Activated naive CD4-positive, alpha-beta T cell treated with anti-CD3 and anti-CD28 coated beads, Interleukin-2, amount 50 U/mL, for 16 hours (primary cell): Measurements from ENCODE around the gene EPB41L2.

ENCODE experiments used
- DNase-seq: peaks from one replicate; pipeline ENCODE4 v3.0.0-alpha.2; 2020

Gene EPB41L2

DNA sequence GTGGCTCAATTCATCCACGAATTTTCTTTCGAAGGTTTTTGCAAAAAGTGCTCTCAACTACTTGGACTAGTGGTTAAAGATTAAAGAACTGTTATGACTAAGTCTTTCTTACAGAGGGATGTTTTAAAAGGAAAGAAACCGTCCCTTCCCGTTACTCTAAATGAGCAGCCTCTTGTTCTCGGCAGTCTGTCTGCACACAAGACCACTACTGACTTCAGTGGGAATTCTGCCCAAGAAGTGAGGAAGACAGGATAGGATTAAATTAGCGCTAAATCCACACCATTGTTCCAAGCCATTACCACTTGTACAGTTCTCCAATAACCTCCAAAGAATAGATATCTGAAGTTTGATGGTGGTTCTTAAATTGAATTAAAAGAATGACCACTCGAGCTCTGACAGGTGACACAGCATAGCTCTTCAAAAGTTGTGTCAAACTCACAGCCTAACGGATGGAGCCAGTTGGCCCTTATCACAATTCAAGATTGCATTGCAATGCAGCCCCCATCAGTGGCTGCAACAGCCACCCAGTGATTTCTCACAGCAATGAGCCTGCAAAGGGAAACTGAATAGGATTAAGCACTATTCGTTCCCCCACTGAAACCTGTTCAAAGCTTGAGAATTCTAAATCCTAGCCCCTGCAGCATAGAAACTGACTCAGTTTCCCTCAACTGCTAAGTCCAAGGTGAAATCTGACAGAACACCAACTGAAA, 1.8 kb downstream of the EPB41L2 start:
- no peak for DNase-seq

DNA sequence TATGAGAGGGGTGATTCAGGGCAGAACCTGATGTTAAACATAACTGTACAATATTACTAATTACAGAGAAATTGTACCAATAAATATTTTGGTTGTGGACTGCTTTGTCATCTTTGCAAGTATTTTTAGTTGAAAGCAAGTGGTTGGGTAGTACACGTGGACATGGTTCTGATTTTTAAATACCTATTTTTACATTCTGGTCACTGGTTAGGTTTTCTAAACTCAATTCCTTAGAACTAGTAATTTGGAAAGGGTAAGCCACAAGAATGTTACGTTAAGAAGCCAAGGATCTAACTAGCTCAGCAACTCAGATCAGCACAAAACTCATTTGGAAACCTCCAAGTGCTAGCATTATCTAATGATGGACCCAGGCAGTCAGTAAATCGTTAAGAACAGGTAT, 2.7 kb downstream of the EPB41L2 start:
- DNase-seq, result no peak

DNA sequence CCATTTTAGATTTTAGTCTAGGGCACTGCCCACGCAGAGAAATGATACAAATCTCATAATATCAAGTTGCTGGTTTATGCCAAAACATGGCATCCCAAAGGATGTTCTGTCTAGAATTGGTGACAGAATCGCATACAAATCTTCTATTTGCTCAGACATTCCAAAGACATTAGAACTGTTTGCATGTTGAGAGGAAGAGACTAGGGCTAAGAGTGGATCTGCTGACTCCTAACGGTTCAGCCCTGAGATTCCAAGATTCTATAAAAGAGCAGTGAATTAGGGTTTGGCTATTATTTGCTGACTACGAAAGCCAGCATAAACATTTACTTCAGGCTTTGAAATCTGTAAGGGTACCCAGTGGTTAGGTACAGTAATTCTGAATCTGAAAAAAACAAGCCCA, 3.6 kb downstream of the EPB41L2 start:
- no peak for DNase-seq

- DNase-seq, result no peak
These were observed 4.8 kb downstream of the EPB41L2 start for GRCh38 chr6:131058236-131058635.

DNA sequence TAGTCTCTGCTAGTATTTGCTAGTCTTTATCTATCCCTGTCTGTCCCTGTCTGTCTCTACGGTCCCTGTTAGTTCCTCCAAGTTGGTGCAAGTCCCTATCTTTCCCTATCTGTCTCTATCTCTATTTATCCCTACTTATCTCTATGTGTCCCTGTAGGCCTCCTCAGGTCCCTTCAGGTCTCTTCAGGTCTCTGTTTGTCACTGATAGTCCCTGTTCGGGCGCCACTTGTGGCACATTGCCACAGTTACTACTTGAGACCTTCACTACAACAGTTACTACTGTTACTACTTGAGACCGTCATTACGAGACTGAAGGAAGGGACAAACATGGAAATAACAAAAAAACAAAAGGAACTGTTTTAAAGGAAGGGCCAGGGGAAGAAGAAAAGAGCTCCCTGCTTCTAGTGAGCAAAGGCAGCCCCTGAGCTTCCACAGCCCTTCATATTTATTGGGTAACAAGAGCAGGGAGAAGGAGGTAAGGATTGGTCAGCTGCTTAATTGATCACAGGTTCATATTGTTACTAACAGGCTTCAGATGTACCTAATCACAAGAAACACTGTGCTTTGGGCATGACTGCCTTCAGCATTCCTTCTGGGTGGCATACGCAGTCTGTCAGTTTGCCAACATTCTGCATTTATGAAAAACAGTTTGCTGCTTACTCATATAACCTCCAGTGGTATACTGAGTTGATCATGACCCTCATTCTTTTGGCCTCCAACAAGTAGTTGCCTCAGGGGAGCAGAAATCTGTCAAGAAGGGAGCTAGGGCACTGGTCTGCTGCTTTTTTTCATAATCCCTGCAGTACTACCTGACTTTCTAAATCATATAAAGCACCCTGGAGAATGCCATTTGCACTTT, 8.4 kb downstream of the EPB41L2 start:
- DNase-seq, result no peak

DNA sequence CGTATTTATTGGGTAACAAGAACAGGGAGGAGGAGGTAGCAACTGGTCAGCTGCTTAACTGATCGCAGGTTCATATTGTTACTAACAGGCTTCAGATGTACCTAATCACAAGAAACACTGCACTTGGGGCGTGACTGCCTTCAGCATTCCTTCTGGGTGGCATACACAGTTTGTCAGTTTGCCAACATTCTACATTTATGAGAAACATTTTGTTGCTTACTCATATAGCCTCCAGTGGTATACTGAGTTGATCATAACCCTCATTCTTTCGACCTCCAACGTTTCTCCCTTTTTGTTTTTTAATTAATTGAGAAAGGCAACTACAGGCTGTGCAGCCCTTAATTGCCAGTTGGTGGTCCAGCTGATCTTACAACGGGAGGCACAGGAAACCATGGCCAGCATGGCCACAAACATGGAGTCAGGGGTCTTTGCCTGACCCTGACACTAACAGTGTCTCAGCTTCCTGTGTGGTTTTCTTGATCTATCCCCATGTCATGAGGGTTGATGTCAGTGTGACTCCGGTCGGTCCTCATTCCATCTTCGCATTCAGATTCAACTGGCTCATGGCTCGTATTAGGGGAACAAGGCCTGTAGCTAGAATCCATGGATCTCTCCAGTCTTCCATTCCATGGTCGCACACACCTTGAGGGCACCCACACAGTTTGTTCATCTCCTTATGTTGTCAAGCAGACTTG, 9.4 kb downstream of the EPB41L2 start:
- no peak for DNase-seq

DNA sequence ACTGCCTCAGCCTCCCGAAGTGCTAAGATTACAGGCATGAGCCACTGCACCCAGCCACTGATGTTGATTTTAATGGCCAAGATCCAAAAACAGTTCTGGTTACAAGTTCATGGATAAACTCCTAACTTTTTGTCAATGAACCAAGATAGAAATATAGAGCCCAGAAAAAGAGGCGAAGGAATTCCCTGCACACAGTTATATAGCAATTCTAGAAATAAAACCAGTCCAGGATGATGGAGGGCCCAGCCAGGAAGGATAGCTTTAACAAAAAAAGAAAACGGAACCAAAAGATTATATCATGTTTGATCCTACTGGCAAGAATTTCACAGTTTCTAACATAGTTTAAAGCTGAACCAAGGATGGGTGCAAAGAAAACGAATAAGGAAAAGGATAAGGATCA, 10.9 kb downstream of the EPB41L2 start:
- DNase-seq, result no peak

DNA sequence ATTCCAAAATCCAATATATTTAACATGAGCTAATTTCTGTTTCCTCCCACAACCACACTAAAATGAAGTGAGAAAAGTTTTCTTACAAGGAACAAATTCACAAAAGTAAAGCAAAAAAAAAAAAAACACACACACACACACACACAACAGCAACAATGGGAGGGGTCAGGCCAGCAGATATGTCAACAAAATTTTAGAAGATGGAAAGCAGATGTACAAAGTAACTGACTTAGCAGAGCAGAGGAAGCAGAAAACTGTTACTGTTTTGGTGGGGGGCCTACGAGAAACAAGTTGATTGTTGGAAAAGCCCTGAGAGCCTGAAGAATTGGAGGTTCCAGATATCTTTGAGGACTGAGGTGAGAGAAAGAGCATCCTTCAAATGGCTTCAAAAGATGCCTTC, 11.7 kb downstream of the EPB41L2 start:
- DNase-seq, result no peak

DNA sequence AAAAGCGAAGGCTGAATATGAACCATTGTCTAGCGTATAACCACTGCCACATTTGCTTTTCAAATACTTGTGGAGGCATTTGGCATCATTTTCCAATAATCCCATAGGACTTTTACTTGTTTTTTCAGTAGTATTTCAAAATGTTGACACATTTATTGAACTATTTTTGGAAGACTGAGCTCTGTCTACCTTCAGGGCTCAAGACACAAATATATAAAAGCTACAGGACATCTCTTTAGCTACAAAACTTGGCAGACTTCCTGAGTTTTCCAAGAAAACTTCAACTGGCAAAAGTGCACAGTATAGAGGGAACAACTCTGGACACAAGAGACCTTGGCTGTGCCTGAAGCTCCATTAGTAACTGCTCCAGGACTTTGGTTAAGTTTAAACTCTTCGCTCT, 13.4 kb downstream of the EPB41L2 start:
- no peak for DNase-seq

DNA sequence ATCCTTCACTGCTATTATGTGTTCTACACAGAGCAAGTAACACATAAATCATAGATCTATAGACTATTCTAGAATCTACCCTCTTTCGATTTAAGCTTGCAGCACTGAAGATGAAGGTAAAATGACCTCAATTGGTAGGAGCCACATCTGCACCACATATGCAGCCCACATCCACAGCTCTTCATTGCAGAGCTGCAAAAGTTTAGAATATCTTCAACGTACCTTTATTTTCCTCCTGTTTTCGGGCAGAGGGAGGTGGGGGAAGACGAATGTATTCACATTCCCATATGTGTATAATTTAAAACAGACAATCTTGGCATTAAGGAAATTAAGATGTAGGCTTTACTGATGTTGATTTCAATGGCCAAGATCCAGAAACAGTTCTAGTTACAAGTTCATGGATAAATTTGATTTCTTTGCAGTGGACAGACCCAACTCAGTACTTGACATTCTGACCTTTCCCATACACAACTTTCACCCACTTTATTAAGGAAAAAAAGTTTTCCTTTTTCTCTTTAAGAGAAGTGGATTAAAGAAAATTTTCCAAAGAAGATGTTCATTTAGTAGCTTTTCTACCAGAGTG, 14.0 kb downstream of the EPB41L2 start:
- DNase-seq, result no peak

GRCh38 chr6:131048459-131048858, 14.6 kb downstream of the EPB41L2 start:
- no peak for DNase-seq

DNA sequence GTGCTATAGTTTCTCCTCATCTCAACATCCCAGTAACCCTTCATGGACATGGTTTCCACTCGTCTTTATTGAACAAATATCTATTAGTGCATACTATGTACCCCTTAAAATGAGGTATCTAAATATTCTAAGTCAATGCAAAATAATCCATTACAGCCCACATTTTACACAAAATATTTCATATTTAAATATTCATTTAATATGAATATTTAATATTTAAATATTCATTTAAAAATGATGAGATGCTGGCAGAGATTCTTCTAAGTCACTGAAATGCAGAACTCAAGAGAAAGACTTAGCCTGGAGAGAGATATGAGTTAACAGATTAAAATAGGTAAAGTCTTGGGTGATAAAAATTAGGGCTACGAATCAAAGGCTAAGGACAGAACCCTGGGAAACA, 17.9 kb downstream of the EPB41L2 start:
- DNase-seq, result no peak

- DNase-seq, result no peak
These were observed 19.1 kb downstream of the EPB41L2 start for GRCh38 chr6:131043902-131044447.

- no peak for DNase-seq
These were observed 20.4 kb downstream of the EPB41L2 start for GRCh38 chr6:131042664-131043063.

GRCh38 chr6:131041814-131042213, 21.2 kb downstream of the EPB41L2 start:
- DNase-seq, result no peak

- no peak for DNase-seq
These were observed 22.2 kb downstream of the EPB41L2 start for GRCh38 chr6:131040866-131041265.

DNA sequence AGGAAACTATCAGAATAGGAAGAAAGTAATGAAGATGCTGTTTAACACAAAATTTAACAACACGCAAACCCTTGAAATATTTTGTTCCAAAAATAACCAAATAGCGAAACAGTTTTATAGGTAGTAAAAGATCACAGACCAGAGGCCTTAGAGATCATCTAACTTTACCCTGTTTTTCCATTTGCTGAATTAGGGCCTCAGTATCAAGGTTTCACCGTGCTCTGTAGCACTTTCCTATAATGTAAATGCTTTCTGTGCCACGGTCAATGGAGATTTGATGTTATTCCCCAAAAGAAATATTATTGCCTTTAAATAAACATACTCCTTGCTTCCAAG, 23.7 kb downstream of the EPB41L2 start:
- no peak for DNase-seq

- DNase-seq, result no peak
These were observed 24.3 kb downstream of the EPB41L2 start for GRCh38 chr6:131038597-131039344.

- no peak for DNase-seq
These were observed 25.7 kb downstream of the EPB41L2 start for GRCh38 chr6:131037194-131037897.

- no peak for DNase-seq
These were observed 26.4 kb downstream of the EPB41L2 start for GRCh38 chr6:131036601-131037000.

DNA sequence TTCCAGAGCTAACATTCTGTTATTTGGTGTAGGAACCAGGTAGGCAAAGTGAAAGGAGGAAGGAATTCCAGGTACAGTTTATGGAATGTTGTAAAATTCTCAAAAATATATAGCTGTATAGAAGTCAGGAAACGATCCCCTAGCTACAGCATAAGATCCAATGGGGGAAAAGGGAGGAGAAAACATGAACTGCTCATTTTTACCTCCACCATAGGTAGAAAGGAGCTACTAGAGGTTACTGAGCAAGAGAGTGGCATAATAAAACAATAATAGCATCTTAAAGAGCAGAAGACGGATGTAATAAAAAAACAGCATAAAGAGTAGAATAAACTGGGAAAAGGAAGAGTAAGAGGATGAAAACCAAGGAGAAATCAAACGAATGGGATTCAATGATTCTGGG, 26.9 kb downstream of the EPB41L2 start:
- no peak for DNase-seq

GRCh38 chr6:131035582-131035981, 27.5 kb downstream of the EPB41L2 start:
- no peak for DNase-seq
